A673 (cell line): ENCODE data around the gene UVRAG. TPM values are rescaled to one million over a fixed set of nuclear protein-coding genes. Genes with fewer than 3 reads are reported as not detected.

ENCODE experiments used
- BruUV-seq: library from RNA; stranded (reverse); fragments of 400-500 nt; replicated peaks from 2 replicates; lab custom pipeline; 2021; lab: Mats Ljungman, UMichigan
- CTCF ChIA-PET: fragments of 300-600 bp; sonication (Branson Sonifier 250); formaldehyde crosslinking; loops from one replicate; lab custom pipeline; 2022; ENCODE audit warnings: antibody characterized with exemption; lab: Charles Lee
- POLR2A ChIA-PET: fragments of 300-600 bp; sonication (Branson Sonifier 250); formaldehyde crosslinking; loops from one replicate; lab custom pipeline; 2022; ENCODE audit warnings: antibody characterized with exemption; ENCODE audit not compliant: low non-redundant PET; lab: Charles Lee
- DNase-seq: peaks from one replicate; pipeline ENCODE4 v3.0.0-alpha.2; 2015; ENCODE audit warnings: low spot score
- H3K27ac ChIP-seq: fragments of 200-600 bp; sonication (generic); 2 replicates; pipeline ENCODE4 v1.5.1; 2016; ENCODE audit warnings: mixed run types, low read depth, mild to moderate bottlenecking, mixed read lengths, antibody characterized with exemption, low read length; ENCODE audit not compliant: poor library complexity, severe bottlenecking
- H3K27me3 ChIP-seq: fragments of 200-600 bp; sonication (generic); replicated peaks from 2 replicates; pipeline ENCODE4 v1.6.1; 2017; ENCODE audit warnings: mixed run types, low read depth, mild to moderate bottlenecking, mixed read lengths, antibody characterized with exemption, low read length; ENCODE audit not compliant: insufficient read depth, poor library complexity
- H3K36me3 ChIP-seq: fragments of 200-600 bp; sonication (generic); 2 replicates; pipeline ENCODE4 v1.6.1; 2016; ENCODE audit warnings: mixed run types, mild to moderate bottlenecking, mixed read lengths, antibody characterized with exemption, low read length; ENCODE audit not compliant: insufficient read depth, poor library complexity, severe bottlenecking
- H3K4me1 ChIP-seq: fragments of 200-600 bp; sonication (generic); 2 replicates; pipeline ENCODE4 v1.6.1; 2017; ENCODE audit warnings: mixed run types, mild to moderate bottlenecking, mixed read lengths, antibody characterized with exemption, low read length; ENCODE audit not compliant: insufficient read depth, poor library complexity, severe bottlenecking
- H3K4me3 ChIP-seq: fragments of 200-600 bp; sonication (generic); 2 replicates; pipeline ENCODE4 v1.5.1; 2016; ENCODE audit warnings: low read depth, mixed run types, mild to moderate bottlenecking, mixed read lengths, low read length; ENCODE audit not compliant: poor library complexity, severe bottlenecking
- H3K9me3 ChIP-seq: fragments of 200-600 bp; sonication (generic); 2 replicates; pipeline ENCODE4 v1.6.1; 2016; ENCODE audit warnings: mixed run types, low read depth, mild to moderate bottlenecking, mixed read lengths, antibody characterized with exemption, low read length; ENCODE audit not compliant: poor library complexity, severe bottlenecking
- CTCF ChIP-seq: fragments of 300-800, 200-600 bp; sonication (generic); conservative IDR thresholded peaks from 2 replicates; pipeline ENCODE4 v1.5.1; 2017; ENCODE audit warnings: low read depth, mild to moderate bottlenecking, antibody characterized with exemption, low read length, moderate library complexity, mixed read lengths
- EZH2 ChIP-seq: fragments of 200-600 bp; sonication (generic); IDR thresholded peaks from 2 replicates; pipeline ENCODE4 v1.6.1; 2017; ENCODE audit warnings: borderline replicate concordance, low read depth, mild to moderate bottlenecking, mixed read lengths, antibody characterized with exemption, low read length; ENCODE audit not compliant: poor library complexity, severe bottlenecking
- intact Hi-C: fragments of 100-400 bp; cut with micrococcal nuclease; formaldehyde crosslinking; loops from one replicate; pipeline ENCODE4 v1.10.0; 2022; ENCODE audit not compliant: unreplicated experiment
- total RNA-seq: library from RNA; stranded (reverse); gene quantifications from 2 replicates; pipeline ENCODE4 v1.2.3, GENCODE V29; 2021

Gene UVRAG
- total RNA-seq, 1 experiment from 2014 or later: 21.1 TPM

GRCh38 chr11:76161261-76161961 is 346.4 kb downstream of the UVRAG start:
- no peak overlapping the region for H3K27ac ChIP-seq
- no peaks in the 10 kb centered on the region for H3K9me3 ChIP-seq
- BruUV-seq: no TSS peak
- POLR2A ChIA-PET: interaction anchor here (0.5 kb wide), 1 partner anchor 186 kb away, joined by 3 read pairs; no protein-coding TSS in a partner anchor
- CTCF ChIA-PET: interaction anchor here (0.6 to 2.4 kb wide), 2 partner anchors 9 kb away, joined by 4 to 7 read pairs; no protein-coding TSS in a partner anchor
- H3K36me3 ChIP-seq: no peaks in the 10 kb centered on the region
- H3K4me1 ChIP-seq: peaks cover 4% of the 10 kb centered on the region
- no peak for DNase-seq
- intact Hi-C loops: no loop called here
- TF ChIP-seq CTCF (no peak), EZH2 (no peak)
- no peak overlapping the region for H3K4me3 ChIP-seq
- no peaks in the 10 kb centered on the region for H3K27me3 ChIP-seq

- Histone ChIP-seq H3K4me3 (no peak overlapping the region), H3K36me3 (no peaks in the 10 kb centered on the region), H3K4me1 (peaks cover 4% of the 10 kb centered on the region), H3K27me3 (no peaks in the 10 kb centered on the region), H3K27ac (no peak overlapping the region), H3K9me3 (no peaks in the 10 kb centered on the region)
- ChIA-PET CTCF (interaction anchor here (2.4 kb wide), 1 partner anchor 11 kb away, joined by 7 read pairs; no protein-coding TSS in a partner anchor), POLR2A (interaction anchor here (0.5 kb wide), 1 partner anchor 185 kb away, joined by 3 read pairs; no protein-coding TSS in a partner anchor)
- no peak for DNase-seq
- TF ChIP-seq CTCF (no peak), EZH2 (no peak)
- intact Hi-C loops: no loop called here
- no TSS peak for BruUV-seq
These were observed 347.6 kb downstream of the UVRAG start for GRCh38 chr11:76162336-76163288.

GRCh38 chr11:76163289-76163880 is 348.4 kb downstream of the UVRAG start:
- CTCF ChIA-PET: interaction anchor here (2.4 kb wide), 1 partner anchor 11 kb away, joined by 7 read pairs; no protein-coding TSS in a partner anchor
- H3K4me3 ChIP-seq: no peak overlapping the region
- no peak for TF ChIP-seq CTCF
- TF ChIP-seq EZH2: no peak

More at GRCh38 chr11:76163289-76163880, 348.4 kb downstream of the UVRAG start:
- Histone ChIP-seq H3K9me3 (no peaks in the 10 kb centered on the region), H3K27ac (no peak overlapping the region), H3K4me1 (peaks cover 4% of the 10 kb centered on the region), H3K27me3 (no peaks in the 10 kb centered on the region), H3K36me3 (no peaks in the 10 kb centered on the region)
- BruUV-seq: no TSS peak
- intact Hi-C loops: no loop called here
- POLR2A ChIA-PET: no interaction called here
- DNase-seq: no peak
